Uterus (tissue), 2 donors: ENCODE data around the gene RP2.

Experiments
- CTCF ChIP-seq, 4 experiments: fragments of 200-600 bp in 2 of 4; fragments of 450-650 bp in 2 of 4; sonication (generic) in 2 of 4; IDR thresholded peaks; one replicate each; pipeline ENCODE4 v1.5.1; 2016 to 2019; ENCODE audit warnings: antibody characterized with exemption in 4 of 4, mild to moderate bottlenecking in 2 of 4, moderate library complexity in 1 of 4
- POLR2A ChIP-seq, 2 donors: fragments of 450-650 bp; IDR thresholded peaks; one replicate each; pipeline ENCODE4 v1.6.1; 2016; ENCODE audit warnings: antibody characterized with exemption in 2 of 2, mild to moderate bottlenecking in 1 of 2, moderate library complexity in 1 of 2

- TF ChIP-seq CTCF (IDR thresholded peaks at IDR 0.05) (no peak), POLR2A (IDR thresholded peaks at IDR 0.05) (no peak)
Observed at GRCh38 chrX:46849933-46850332, 13.1 kb downstream of the RP2 start.
